IPS-20b (cell line): ENCODE data around the gene VPS13D.

Source experiments
- H3K27ac ChIP-seq: one replicate; pipeline ENCODE4 v1.5.1; 2013; ENCODE audit warnings: low read length
- H3K27me3 ChIP-seq: 2 replicates; pipeline ENCODE4 v1.6.1; 2013; ENCODE audit warnings: mild to moderate bottlenecking, low read length, inconsistent platforms; ENCODE audit not compliant: insufficient read depth
- H3K36me3 ChIP-seq: 2 replicates; pipeline ENCODE4 v1.6.1; 2013; ENCODE audit warnings: low read depth, mild to moderate bottlenecking, inconsistent platforms, low read length, moderate library complexity; ENCODE audit not compliant: insufficient read depth
- H3K4me1 ChIP-seq: 2 replicates; pipeline ENCODE4 v1.6.1; 2013; ENCODE audit warnings: mild to moderate bottlenecking, control low read depth, inconsistent platforms, low read length, moderate library complexity; ENCODE audit not compliant: insufficient read depth
- H3K4me3 ChIP-seq: 2 replicates; pipeline ENCODE4 v1.5.1; 2013; ENCODE audit warnings: mild to moderate bottlenecking, low read length, inconsistent platforms
- H3K9ac ChIP-seq: 2 replicates; pipeline ENCODE4 v1.6.1; 2013; ENCODE audit warnings: low read depth, mild to moderate bottlenecking, inconsistent platforms, low read length, moderate library complexity
- H3K9me3 ChIP-seq: 2 replicates; pipeline ENCODE4 v1.6.1; 2013; ENCODE audit warnings: mild to moderate bottlenecking, low read depth, low read length, inconsistent platforms; ENCODE audit not compliant: insufficient read depth

The VPS13D gene

DNA sequence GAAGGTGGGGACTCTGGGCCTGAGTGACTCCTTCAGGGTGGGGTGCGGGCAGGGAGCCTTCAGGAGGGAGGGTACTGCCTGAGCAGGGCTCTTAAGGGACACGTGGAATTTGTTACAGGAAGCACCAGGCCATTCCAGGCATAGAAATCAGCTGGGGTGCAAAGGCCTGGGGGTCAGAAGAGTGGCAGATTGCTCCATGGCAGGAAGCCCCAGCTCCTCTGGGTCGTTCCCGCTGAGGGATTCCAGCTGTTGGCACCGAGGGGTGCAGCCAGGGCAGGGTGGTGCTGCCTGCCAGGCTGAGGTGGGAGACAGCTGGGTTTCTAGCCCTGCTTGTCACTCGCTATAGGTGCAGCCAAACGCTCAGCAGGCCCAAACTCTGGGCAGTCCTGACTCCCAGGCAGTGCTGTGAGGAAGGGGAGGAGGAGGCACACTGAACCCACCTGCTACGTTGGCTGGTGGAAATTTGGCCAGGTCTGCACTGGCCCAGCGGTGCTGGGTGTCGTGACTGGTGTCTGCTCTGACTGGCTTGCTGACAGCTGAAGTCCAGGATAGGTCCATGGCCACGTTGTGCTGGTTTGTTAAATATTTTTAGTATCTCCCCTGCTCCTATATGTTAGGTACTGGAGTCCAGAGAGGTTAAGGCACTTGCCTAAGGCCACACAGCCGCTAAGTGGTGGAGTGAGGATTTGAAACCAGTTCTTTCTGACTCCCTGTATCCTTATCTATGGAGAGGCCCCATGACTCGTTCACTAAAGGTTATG lies 43.7 kb upstream of the VPS13D start:
- Histone ChIP-seq H3K9ac (no peak overlapping the region), H3K9me3 (no peaks in the 10 kb centered on the region; the same call in 1 of the 2 replicates), H3K27me3 (no peaks in the 10 kb centered on the region; the same call in 1 of the 2 replicates), H3K4me3 (no peak overlapping the region), H3K4me1 (peaks cover 13% of the 10 kb centered on the region; the same call in 1 of the 2 replicates), H3K36me3 (no peaks in the 10 kb centered on the region), H3K27ac (no peak overlapping the region)

DNA sequence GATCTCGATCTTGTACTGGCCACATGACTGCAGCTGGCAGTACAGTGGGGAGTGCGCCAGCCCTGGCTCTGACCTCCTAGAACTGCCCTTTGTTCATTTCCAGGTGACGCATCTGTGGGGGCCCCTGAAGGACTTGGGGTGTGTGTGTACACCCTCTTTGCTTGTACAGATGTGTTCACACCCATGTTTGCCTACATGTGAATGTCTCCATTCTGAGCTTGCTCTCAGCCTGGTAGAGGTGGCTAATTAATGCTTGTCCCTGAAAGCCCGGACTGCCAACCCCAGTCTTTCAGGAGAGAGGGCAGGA lies 43.2 kb upstream of the VPS13D start:
- H3K27ac ChIP-seq: no peak overlapping the region
- H3K9me3 ChIP-seq: no peaks in the 10 kb centered on the region; the same call in 1 of the 2 replicates
- no peaks in the 10 kb centered on the region; the same call in 1 of the 2 replicates for H3K27me3 ChIP-seq
- no peak overlapping the region for H3K9ac ChIP-seq
- H3K4me3 ChIP-seq: no peak overlapping the region
- no peaks in the 10 kb centered on the region for H3K36me3 ChIP-seq
- H3K4me1 ChIP-seq: peaks cover 13% of the 10 kb centered on the region; the same call in 1 of the 2 replicates

DNA sequence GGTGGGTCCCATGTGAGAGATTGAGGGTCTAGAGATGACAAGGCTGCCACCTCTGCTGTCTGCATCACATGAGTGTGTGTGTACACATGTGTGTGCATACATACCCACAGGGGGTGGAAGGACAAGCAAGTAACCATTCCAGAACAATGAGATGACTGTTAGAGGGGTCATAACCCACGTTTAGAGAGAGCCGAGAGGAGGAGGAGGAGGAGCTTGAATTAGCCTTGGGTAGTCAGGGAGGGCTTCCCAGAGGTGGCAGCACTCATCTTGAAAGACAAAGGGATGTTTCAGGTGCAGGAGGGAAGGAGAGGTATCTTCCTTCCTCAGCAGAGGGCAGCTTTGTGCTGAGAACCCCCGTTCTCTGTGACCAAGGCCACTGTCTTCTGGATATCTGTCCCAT lies 41.7 kb upstream of the VPS13D start:
- peaks cover 13% of the 10 kb centered on the region; the same call in 1 of the 2 replicates for H3K4me1 ChIP-seq
- no peak overlapping the region for H3K27ac ChIP-seq
- H3K9ac ChIP-seq: no peak overlapping the region
- H3K9me3 ChIP-seq: no peaks in the 10 kb centered on the region; the same call in 1 of the 2 replicates
- no peak overlapping the region for H3K4me3 ChIP-seq
- H3K36me3 ChIP-seq: no peaks in the 10 kb centered on the region
- H3K27me3 ChIP-seq: no peaks in the 10 kb centered on the region; the same call in 1 of the 2 replicates

DNA sequence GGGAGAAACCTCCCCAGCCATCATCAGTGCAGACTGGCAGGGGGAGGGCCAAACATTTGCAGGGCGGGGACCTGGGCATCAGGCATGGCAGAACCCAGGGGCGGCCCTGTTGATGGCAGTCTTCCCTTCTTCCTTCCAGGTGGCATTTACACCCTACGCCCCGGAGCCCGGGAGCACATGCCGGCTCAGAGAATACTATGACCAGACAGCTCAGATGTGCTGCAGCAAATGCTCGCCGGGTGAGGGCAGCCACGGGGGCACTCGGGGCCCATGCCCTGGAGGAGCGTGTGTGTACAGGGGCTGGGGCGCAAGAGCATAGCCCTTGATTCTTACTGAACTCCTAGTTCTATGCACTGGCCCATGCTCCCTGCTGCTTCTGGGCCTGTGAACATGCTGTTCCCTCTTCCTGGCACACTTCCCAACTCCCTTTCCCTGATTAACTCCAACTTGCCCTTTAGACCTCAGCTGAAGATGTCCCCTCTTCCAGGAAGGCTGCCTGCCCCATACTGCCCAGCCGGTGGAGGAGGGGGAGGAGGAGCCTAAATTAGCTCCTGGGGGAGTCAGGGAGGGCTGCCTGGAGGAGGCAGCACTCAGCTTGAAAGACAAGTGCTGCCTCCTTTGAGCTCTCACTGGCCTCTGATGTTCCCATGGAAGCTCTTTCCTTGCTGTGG lies 41.0 kb upstream of the VPS13D start:
- Histone ChIP-seq H3K27me3 (no peaks in the 10 kb centered on the region; the same call in 1 of the 2 replicates), H3K9ac (no peak overlapping the region), H3K36me3 (no peaks in the 10 kb centered on the region), H3K4me3 (no peak overlapping the region), H3K9me3 (no peaks in the 10 kb centered on the region; the same call in 1 of the 2 replicates), H3K4me1 (peaks cover 13% of the 10 kb centered on the region; the same call in 1 of the 2 replicates), H3K27ac (no peak overlapping the region)

DNA sequence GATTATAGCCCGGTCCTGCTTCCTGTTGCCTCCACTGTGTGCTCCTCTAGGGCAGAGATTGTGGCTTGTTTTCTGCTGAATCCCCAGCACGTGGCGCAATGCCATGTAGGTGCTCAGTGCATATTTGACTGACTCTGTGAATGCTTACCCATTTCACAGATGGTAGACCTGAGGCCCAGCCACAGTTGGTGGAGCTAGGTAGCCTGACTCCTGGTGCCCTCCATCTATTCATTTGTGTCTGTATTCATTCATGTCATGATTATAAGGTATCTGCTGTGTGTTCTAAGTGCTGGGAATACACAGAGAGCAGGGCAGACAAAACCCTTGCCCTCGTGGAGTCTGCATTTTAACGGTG lies 40.5 kb upstream of the VPS13D start:
- H3K36me3 ChIP-seq: no peaks in the 10 kb centered on the region
- H3K27ac ChIP-seq: no peak overlapping the region
- no peak overlapping the region for H3K4me3 ChIP-seq
- no peaks in the 10 kb centered on the region; the same call in 1 of the 2 replicates for H3K9me3 ChIP-seq
- no peak overlapping the region for H3K9ac ChIP-seq
- H3K4me1 ChIP-seq: peaks cover 10% of the 10 kb centered on the region; the same call in 1 of the 2 replicates
- H3K27me3 ChIP-seq: no peaks in the 10 kb centered on the region; the same call in 1 of the 2 replicates

DNA sequence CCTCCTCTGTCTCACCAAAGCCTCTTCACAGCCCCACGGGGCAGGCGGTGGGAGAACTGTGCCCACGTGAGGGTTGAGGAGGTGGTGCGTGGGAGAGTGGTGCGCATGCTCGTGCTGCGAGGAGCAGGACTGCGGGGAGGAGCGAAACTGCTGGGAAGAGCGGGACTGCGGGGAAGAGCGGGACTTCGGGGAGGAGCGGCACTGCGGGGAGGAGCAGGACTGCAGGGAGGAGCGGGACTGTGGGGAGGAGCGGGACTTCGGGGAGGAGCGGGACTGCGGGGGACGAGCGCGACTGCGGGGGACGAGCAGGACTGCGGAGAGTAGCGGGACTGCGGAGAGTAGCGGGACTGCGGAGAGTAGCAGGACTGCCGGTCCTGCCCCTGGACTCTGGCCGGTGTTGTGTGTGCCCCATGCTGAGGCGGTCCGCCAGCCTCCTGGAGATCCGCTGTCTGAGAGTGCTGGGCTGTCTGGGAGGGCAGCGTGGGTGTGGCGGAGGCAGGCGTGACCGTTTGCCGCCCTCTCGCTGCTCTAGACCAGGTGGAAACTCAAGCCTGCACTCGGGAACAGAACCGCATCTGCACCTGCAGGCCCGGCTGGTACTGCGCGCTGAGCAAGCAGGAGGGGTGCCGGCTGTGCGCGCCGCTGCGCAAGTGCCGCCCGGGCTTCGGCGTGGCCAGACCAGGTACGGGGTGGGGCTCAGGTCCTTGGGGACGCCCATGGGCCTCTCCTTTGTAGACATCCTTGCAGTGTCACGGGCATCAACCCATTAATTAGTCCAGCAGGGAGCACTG lies 38.4 kb upstream of the VPS13D start:
- Histone ChIP-seq H3K9ac (no peak overlapping the region), H3K4me1 (peaks cover 8% of the 10 kb centered on the region; the same call in 1 of the 2 replicates), H3K4me3 (no peak overlapping the region), H3K27ac (no peak overlapping the region), H3K27me3 (no peaks in the 10 kb centered on the region; the same call in 1 of the 2 replicates), H3K36me3 (no peaks in the 10 kb centered on the region), H3K9me3 (no peaks in the 10 kb centered on the region)

DNA sequence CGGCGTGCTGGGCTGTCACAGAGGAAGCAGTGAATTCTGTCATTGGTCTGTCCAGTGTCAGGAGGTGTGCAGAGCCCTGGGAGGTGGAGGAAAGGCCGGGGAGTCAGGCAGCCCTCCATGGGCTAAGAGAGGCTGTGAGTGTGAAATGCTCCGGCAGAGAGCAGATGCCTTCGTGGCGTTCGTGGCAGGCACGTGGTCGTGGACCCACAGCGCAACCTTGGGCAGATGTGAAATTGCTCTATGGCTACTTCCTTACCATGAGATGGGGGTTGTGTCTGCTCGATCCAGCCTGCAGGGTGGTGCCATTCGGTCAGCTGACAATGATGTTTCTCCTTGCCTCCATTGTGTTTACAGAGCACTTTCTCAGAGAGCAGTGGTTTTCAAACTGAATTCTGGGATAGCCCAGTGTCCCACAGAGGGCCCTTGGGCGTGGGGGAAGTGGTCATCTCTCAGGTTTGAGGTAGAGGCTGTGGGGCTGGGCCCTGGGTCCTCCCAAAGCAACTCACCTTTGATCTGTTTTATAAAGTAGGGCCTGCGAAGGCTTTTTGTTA lies 35.1 kb upstream of the VPS13D start:
- no peak overlapping the region for H3K4me3 ChIP-seq
- no peaks in the 10 kb centered on the region for H3K36me3 ChIP-seq
- no peaks in the 10 kb centered on the region for H3K4me1 ChIP-seq
- H3K27ac ChIP-seq: no peak overlapping the region
- H3K9me3 ChIP-seq: no peaks in the 10 kb centered on the region
- no peak overlapping the region for H3K9ac ChIP-seq
- no peaks in the 10 kb centered on the region; the same call in 1 of the 2 replicates for H3K27me3 ChIP-seq

DNA sequence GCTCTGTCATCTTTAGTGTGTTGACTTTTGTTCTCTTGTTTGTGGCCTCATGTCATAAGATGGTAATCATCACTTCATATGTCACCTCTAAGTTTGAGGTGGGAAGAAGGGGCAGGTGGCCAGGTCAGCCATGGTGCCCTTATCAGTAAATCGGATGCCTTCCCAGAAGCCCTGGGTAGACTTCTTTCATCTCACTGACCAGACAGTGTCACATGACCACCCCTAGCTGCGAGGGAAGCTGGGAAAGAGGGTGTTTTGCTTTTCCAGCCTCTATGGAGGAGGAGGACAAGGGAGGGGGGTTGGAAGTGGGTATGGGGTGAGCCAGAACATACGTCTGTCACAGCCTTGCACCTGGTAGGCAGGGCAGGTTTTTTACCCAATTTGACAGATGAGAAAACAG lies 34.4 kb upstream of the VPS13D start:
- H3K4me1 ChIP-seq: no peaks in the 10 kb centered on the region
- no peak overlapping the region for H3K27ac ChIP-seq
- no peaks in the 10 kb centered on the region; the same call in 1 of the 2 replicates for H3K27me3 ChIP-seq
- H3K36me3 ChIP-seq: no peaks in the 10 kb centered on the region
- H3K4me3 ChIP-seq: no peak overlapping the region
- H3K9me3 ChIP-seq: no peaks in the 10 kb centered on the region
- no peak overlapping the region for H3K9ac ChIP-seq

DNA sequence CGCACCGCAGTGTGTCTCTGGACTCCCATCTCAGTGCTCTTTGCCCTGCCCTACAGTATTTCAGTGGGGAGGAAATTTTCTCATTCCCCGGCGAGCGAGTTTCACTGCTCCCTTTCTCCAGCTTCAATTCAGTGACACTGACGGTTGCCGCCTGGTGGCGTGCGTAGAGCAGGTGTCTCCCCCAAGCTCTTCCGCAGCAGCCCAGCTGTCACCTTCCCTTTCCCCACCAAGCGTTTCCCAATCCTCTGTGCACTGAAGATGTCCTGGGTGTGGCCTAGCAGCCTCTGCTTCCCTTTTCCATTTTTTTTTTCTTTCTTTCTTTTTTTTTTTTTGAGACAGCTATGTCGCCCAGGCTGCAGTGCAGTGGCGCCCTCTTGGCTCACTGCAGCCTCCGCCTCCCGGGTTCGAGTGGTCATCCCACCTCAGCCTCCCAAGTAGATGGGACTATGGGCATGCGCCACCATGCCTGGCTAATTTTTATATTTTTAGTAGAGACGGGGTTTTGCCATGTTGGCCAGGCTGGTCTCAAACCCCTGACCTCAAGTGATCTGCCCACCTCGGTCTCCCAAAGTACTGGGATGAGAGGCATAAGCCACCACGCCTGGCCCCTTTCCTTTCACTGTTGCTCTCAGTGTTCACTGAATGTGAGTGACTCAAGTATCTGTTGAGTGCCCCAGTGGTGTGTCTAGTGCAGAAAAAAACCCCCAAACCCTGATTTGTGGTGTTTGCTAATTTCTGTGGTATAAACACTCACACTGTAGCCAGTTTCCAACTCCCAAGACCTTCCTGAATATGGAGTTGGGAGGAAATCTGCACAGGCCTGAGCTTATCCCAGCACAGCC lies 33.0 kb upstream of the VPS13D start:
- Histone ChIP-seq H3K4me3 (no peak overlapping the region), H3K4me1 (no peaks in the 10 kb centered on the region), H3K9me3 (no peaks in the 10 kb centered on the region), H3K27me3 (no peaks in the 10 kb centered on the region), H3K9ac (no peak overlapping the region), H3K27ac (no peak overlapping the region), H3K36me3 (no peaks in the 10 kb centered on the region)

DNA sequence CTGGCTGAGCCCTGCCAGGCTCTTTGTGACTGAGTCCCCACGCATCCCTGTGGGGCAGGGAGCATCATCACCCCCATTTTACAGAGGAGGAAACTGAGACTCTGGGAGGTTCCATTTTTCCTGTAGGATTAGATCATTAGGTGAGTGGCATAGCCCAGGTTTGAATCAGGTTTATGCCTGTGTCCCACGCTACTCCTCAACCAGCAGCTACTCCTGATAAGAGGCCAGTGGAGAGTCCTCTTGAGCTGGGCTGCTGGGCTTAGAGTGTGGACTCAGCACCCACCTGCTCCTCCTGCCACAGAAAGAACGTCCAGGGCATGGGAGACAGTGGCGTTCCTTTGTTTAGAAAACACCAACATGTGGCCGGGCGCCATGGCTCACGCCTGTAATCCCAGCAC lies 32.3 kb upstream of the VPS13D start:
- H3K27ac ChIP-seq: no peak overlapping the region
- no peaks in the 10 kb centered on the region; the same call in 1 of the 2 replicates for H3K4me1 ChIP-seq
- H3K4me3 ChIP-seq: no peak overlapping the region
- no peaks in the 10 kb centered on the region for H3K9me3 ChIP-seq
- no peak overlapping the region for H3K9ac ChIP-seq
- H3K27me3 ChIP-seq: no peaks in the 10 kb centered on the region
- no peaks in the 10 kb centered on the region for H3K36me3 ChIP-seq

DNA sequence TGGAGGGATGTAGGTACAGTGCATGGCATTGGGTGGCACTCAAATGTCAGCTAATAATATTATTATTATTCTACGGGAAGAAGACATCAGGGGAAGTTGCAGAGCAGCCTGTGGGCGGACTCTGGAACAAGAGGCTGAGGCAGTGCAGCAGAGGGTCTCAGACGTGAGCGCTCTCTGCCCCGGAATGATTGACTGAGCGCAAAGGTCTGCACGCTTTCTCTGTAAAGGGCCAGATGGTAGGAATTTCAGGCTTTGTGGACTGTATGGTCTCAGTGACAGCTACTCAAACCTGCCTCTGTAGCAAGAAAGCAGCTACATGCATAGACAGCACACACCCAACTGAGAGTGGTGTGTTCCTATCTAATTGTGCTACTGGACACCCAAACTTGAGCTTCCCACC lies 29.6 kb upstream of the VPS13D start:
- no peak overlapping the region for H3K9ac ChIP-seq
- no peaks in the 10 kb centered on the region for H3K27me3 ChIP-seq
- H3K36me3 ChIP-seq: no peaks in the 10 kb centered on the region
- no peak overlapping the region for H3K4me3 ChIP-seq
- no peak overlapping the region for H3K27ac ChIP-seq
- H3K9me3 ChIP-seq: no peaks in the 10 kb centered on the region
- no peaks in the 10 kb centered on the region; the same call in 1 of the 2 replicates for H3K4me1 ChIP-seq
